GM12891 (cell line): ENCODE data around the gene CPAMD8.
"Not testable (repeated sequence)": the region's sequence is repeated elsewhere in the genome, so short reads cannot be mapped to it uniquely, and the experiment has no call there.

Source experiments
- DNase-seq: peaks from one replicate; pipeline ENCODE4 v3.0.0; 2011; ENCODE audit warnings: low spot score; ENCODE audit not compliant: insufficient read length
- FAIRE-seq: peaks from 2 replicates; lab custom pipeline; 2011; peaks lifted over from hg19 to GRCh38; lab: Jason Lieb, UNC
- PAX5 ChIP-seq: IDR thresholded peaks from 2 replicates; pipeline ENCODE4 v1.6.1; 2011; ENCODE audit warnings: low read length, moderate library complexity, mild to moderate bottlenecking; ENCODE audit not compliant: insufficient read depth, severe bottlenecking
- POLR2A ChIP-seq: IDR thresholded peaks from 2 replicates; pipeline ENCODE4 v1.6.1; 2011; ENCODE audit warnings: low read depth, low read length, control low read depth
- POLR2AphosphoS5 ChIP-seq: IDR thresholded peaks from 2 replicates; pipeline ENCODE4 v1.6.1; 2011; ENCODE audit warnings: low read depth, low read length, control low read depth
- POU2F2 ChIP-seq: IDR thresholded peaks from 2 replicates; pipeline ENCODE4 v1.6.1; 2011; ENCODE audit warnings: low read depth, mild to moderate bottlenecking, control low read depth, low read length, moderate library complexity
- SPI1 ChIP-seq: IDR thresholded peaks from 2 replicates; pipeline ENCODE4 v1.6.1; 2011; ENCODE audit warnings: low read depth, low read length, control low read depth
- TAF1 ChIP-seq: IDR thresholded peaks from 2 replicates; pipeline ENCODE4 v1.6.1; 2011; ENCODE audit warnings: low read depth, low read length, control low read depth

CPAMD8 gene

GRCh38 chr19:17022738-17023137 is 3.9 kb downstream of the CPAMD8 start:
- DNase-seq, result no peak
- no peak for TF ChIP-seq PAX5
- no peak for FAIRE-seq

GRCh38 chr19:17021793-17022590 is 4.6 kb downstream of the CPAMD8 start:
- TF ChIP-seq POU2F2 (no peak), PAX5 (no peak), POLR2A (no peak), SPI1 (no peak), TAF1 (no peak), POLR2AphosphoS5 (no peak)
- DNase-seq, result no peak
- FAIRE-seq, result no peak

- TF ChIP-seq SPI1, result no peak
- no peak for TF ChIP-seq POU2F2
- TF ChIP-seq PAX5, result no peak
- TF ChIP-seq POLR2A, result no peak
- no peak for TF ChIP-seq TAF1
- TF ChIP-seq POLR2AphosphoS5, result no peak
- no peak for FAIRE-seq
- no peak for DNase-seq
These were observed 5.3 kb downstream of the CPAMD8 start for GRCh38 chr19:17021328-17021727.

- DNase-seq (no peak), FAIRE-seq (no peak)
- TF ChIP-seq POLR2A (no peak), POU2F2 (no peak), TAF1 (no peak), PAX5 (no peak), POLR2AphosphoS5 (no peak), SPI1 (no peak)
These were observed 5.8 kb downstream of the CPAMD8 start for GRCh38 chr19:17020823-17021222.

DNA sequence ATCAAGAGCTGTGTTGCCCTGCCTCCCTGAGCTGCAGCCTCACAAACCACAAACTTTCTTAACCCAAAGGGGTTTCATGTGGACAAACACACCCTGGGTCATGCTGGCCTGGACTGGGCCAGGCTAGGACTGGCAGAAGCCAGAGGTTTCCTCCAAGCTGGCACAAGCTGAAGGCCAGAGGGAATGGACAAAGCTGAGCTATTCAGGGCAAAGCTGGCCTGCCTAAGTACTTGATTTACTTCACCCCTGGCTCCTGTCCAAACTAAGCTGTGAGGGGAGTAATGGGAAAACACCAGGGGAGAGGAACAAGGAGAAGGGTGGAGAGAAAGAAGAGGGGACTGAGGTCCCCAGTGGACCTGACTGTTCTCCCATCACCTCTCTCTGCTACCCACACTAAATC is 6.2 kb downstream of the CPAMD8 start:
- DNase-seq (no peak), FAIRE-seq (no peak)
- TF ChIP-seq SPI1 (no peak), POLR2AphosphoS5 (no peak), POLR2A (no peak), PAX5 (no peak), POU2F2 (no peak), TAF1 (no peak)

DNA sequence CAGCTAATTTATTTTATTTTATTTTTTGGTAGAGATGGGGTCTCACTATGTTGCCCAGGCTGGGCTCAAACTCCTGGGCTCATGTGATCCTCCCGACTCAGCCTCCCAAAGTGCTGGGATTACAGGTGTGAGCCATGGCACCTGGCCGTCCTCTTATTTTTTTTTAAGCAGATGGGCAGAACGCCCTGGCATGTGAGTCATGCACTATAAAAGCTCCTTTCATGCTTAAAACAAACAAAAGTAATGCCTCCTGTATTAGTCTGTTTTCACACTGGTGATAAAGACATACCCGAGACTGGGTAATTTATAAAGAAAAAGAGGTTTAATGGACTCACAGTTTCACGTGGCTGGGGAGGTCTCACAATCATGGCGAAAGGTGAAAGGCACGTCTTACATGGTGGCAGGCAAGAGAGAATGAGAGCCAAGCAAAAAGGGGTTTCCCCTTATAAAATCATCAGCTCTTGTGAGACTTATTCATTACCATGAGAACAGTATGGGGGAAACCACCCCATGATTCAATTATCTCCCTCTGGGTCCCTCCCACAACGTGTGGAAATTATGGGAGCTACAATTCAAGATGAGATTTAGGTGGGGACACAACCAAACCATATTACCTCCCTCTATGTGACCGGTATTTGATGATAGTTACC is 12.3 kb downstream of the CPAMD8 start:
- not testable (repeated sequence) for FAIRE-seq, DNase-seq

- FAIRE-seq (no peak), DNase-seq (no peak)
- no peak for TF ChIP-seq POU2F2
- TF ChIP-seq SPI1, result no peak
- no peak for TF ChIP-seq TAF1
- no peak for TF ChIP-seq POLR2A
- TF ChIP-seq POLR2AphosphoS5, result no peak
These were observed 15.1 kb downstream of the CPAMD8 start for GRCh38 chr19:17011485-17011884.

DNA sequence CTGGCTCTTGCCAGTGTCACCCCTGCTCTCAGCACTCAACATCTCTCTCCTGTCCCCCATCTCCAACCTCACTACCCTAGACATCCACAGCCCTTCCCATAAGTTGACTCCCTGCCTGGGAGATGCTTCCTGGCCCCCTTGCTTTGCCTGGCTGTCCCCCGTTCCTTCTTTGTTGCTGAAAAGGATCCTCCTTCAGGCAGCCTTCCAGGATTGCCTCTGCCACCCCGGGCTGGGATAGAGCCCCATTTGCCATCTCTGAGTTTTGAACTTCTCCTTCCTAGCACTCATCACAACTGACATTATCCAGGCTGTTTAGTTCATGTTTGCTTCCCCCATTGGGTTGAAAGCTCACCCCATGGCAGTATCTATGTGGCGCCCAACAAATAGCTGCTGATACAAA is 20.0 kb downstream of the CPAMD8 start:
- no peak for DNase-seq
- TF ChIP-seq POLR2AphosphoS5, result no peak
- no peak for TF ChIP-seq PAX5
- TF ChIP-seq SPI1, result no peak
- FAIRE-seq, result no peak

DNA sequence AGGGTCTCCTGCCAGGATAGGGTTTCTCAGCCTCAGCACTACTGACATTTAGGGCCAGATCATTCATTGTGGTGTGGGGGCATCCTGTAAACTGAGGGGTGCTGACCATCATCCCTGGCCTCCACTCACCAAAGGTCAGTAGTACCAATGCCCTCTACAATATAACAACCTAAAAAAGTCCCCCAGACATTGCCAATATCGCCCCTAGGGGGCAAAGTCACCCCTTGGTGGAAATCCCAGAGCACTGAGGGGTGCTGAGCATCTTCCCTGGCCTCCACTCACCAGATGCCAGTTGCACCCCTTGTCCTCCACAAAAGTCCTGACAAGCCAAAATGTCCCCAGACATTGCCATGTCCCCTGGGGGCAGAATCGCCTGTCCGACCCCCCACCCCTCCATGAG is 21.6 kb downstream of the CPAMD8 start:
- no peak for FAIRE-seq
- DNase-seq, result no peak
- TF ChIP-seq POLR2A (no peak), POLR2AphosphoS5 (no peak), SPI1 (no peak), POU2F2 (no peak), PAX5 (no peak), TAF1 (no peak)

- DNase-seq (no peak), FAIRE-seq (no peak)
- no peak for TF ChIP-seq TAF1
- no peak for TF ChIP-seq POLR2AphosphoS5
- TF ChIP-seq PAX5, result no peak
These were observed 22.2 kb downstream of the CPAMD8 start for GRCh38 chr19:17004386-17004785.

- FAIRE-seq (no peak), DNase-seq (no peak)
- TF ChIP-seq SPI1, result no peak
- TF ChIP-seq POLR2A, result no peak
- no peak for TF ChIP-seq TAF1
- TF ChIP-seq PAX5, result no peak
- no peak for TF ChIP-seq POLR2AphosphoS5
- no peak for TF ChIP-seq POU2F2
These were observed 24.2 kb downstream of the CPAMD8 start for GRCh38 chr19:17002455-17002854.
